HG02840 (cell line): ENCODE data around the gene BAHCC1.

Experiments
- ATAC-seq: cut with Tn5 transposase; IDR thresholded peaks from one replicate; pipeline ENCODE4 v1.9.1; 2021; ENCODE audit warnings: mild to moderate bottlenecking, moderate library complexity, moderate number of reproducible peaks; ENCODE audit not compliant: unreplicated experiment, low FRiP score

The BAHCC1 gene

GRCh38 chr17:81509207-81509971 lies 114.1 kb downstream of the BAHCC1 start:
- no peak for ATAC-seq

DNA sequence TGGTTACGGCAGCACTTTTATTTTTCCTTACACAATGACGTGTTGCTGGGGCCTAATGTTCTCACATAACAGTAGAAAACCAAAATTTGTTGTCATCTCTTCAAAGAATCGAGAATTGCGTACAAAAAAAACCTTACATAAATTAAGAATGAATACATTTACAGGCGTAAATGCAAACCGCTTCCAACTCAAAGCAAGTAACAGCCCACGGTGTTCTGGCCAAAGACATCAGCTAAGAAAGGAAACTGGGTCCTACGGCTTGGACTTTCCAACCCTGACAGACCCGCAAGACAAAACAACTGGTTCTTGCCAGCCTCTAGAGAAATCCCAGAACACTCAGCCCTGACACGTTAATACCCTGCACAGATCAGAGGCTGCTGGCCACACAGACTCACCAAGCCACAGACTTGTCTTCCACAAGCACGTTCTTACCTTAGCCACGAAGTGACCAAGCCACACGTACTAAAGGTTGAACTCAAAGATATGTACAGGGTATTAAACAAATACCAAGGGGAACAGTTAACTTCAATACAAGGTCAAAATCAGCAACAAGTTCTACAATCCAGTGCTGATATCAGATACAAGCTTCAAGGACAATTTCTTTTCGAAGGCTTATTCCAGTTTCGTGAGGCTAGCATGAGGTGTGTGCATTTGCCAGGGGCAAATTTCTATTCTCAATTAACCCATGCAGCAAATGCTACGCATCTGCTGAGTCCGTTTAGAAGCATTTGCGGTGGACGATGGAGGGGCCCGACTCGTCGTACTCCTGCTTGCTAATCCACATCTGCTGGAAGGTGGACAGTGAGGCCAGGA lies 114.9 kb downstream of the BAHCC1 start:
- no peak for ATAC-seq

- ATAC-seq, result no peak
Measured at GRCh38 chr17:81510785-81511553, 115.7 kb downstream of the BAHCC1 start.

DNA sequence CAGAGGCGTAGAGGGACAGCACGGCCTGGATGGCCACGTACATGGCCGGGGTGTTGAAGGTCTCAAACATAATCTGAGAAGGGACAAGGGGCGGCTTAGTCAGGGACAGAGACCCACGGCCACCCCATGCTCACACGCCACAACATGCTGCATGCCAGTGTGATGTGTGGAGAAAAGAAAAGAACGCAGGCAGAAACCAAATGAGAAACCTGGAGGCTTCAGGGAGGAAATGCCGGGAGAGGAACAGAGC lies 116.2 kb downstream of the BAHCC1 start:
- no peak for ATAC-seq

DNA sequence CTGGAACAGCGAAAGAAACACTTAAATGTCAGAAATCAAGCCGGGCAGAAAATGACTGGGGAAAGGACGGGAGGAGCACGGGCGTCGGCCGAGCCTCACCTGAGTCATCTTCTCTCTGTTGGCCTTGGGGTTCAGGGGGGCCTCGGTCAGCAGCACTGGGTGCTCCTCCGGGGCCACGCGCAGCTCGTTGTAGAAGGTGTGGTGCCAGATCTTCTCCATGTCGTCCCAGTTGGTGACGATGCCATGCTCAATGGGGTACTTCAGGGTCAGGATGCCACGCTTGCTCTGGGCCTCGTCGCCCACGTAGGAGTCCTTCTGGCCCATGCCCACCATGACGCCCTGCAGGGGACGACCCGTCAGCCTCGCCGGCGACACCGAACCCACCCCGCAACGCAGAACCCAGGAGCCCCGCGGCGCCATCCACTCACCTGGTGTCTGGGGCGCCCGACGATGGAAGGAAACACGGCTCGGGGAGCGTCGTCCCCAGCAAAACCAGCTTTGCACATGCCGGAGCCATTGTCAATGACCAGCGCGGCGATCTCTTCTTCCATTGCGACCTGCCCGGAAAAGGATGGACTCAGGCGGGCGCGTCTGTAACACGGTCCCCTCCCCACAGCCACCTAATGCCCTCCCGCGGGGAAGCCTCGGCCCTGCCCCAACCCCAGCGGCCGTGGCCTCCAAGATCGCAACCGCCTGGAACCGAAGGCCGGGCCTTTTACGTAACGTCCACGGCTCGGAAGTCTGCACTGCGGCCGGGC lies 116.7 kb downstream of the BAHCC1 start:
- ATAC-seq, result no peak

- peak; percentile 36 for ATAC-seq
Measured at GRCh38 chr17:81512562-81513371, 117.5 kb downstream of the BAHCC1 start, which contains the start of gene ACTG1. Gene ACTG1 (minus strand): TSS chr17:81512799. CDS start chr17:81512354, 445 bp downstream.

DNA sequence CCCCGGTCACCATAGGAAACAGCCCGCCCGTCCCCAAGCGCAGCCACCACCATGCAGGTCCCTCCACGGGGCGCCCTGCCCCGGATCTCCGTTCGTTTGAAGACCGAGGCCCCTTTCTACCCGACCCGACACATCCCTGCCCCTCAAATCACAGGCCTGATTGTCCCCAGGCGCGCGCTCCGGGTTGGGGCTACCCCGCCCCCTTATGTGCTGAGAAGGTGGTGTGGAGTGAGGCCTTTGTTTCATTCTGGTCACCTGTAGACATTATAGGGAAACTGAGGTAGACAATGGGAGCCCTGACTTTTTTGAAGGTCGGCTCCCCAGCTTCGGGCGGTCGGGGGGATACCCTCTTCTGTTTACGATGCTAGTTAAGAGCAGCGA lies 118.1 kb downstream of the BAHCC1 start:
- no peak for ATAC-seq

DNA sequence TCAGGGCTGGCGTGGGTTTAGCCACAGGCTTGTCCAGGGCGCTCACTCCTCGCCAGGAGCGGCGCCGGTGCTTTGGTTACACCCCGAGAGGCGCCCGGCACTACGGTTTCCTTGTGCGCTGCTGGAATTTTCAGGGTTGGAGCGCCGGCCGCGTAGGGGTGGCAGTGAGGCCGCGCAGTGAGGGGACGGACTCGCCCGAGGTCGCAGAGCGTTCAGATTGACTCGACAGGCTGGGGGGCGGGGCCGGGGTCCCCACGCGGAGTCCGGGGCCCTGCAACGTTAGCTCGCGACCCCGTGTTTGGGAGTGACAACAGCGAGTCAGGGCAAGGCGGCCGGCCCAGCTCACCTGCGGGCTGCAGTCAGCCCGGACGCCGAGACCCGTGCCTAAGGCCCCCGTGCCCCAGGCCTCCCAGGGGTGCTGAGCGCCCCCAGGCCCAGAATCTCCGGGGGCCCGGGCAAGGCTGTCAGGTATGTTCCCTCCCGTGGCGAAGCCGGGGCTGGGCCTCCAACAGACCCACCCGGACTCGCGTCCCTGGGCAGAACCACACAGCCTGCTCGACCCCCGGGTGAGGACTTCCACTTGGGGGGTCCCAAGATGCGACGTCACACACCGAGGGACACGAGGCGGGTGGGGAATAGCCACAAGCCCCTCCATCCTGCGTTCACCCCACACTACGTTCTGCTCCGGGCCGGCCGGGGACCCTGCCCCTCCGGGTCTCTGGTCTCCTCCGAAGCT lies 118.7 kb downstream of the BAHCC1 start:
- no peak for ATAC-seq

DNA sequence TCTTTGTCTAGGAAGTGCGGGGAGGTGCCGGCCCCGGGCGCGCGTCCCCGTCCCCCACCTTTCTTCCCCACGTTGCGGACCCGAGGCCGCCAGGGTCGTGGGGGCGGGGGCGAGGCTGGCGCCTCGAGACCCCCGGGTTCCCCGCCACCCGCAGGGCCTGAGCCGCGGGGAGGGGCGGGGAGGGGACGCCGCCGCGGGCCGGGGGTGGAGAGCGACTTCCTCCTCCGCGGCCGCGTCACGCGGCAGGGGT lies 119.2 kb downstream of the BAHCC1 start:
- no peak for ATAC-seq

GRCh38 chr17:81514739-81515529 lies 119.7 kb downstream of the BAHCC1 start:
- no peak for ATAC-seq

- ATAC-seq, result no peak
Measured at GRCh38 chr17:81515530-81516041, 120.3 kb downstream of the BAHCC1 start.
